NCI-H146 treated with DMSO at 0.1 percent for 48 hours (cell line): ENCODE data around the gene IL1A.

ENCODE experiments used
- DNase-seq: peaks from one replicate; lab custom pipeline; 2025; ENCODE audit not compliant: unreplicated experiment; lab: John Stamatoyannopoulos, UW

Gene IL1A

GRCh38 chr2:112818094-112818902 lies 34.0 kb upstream of the IL1A start:
- DNase-seq = no peak

DNA sequence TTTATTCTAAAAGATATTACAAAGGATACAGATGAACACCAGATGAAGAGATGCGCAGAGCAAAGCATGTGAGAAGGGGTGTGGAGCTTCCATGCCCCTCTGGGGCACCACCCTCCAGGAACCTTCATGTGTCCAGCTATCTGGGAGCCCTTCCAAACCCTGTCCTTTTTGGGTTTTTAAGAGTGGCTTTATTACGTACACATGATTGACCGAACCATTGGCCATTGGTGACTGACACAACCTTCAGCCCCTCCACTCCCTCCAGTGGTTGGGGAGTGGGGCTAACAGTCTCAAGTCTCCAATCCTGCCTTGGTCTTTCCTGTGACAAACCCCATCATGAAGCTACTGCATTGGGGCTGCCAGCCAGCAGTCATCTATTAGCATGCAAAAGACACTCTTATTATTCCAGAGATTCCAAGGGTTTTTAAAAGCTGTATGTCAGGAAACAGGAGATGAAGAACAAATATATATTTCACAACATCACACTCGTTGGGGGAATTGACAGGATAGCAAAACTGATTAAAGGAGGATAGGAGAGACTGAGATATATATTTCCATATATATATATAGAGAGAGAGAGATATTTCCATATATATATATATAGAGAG lies 32.9 kb upstream of the IL1A start:
- no peak for DNase-seq

- no peak for DNase-seq
Observed at GRCh38 chr2:112814278-112814677, 30.0 kb upstream of the IL1A start.

DNA sequence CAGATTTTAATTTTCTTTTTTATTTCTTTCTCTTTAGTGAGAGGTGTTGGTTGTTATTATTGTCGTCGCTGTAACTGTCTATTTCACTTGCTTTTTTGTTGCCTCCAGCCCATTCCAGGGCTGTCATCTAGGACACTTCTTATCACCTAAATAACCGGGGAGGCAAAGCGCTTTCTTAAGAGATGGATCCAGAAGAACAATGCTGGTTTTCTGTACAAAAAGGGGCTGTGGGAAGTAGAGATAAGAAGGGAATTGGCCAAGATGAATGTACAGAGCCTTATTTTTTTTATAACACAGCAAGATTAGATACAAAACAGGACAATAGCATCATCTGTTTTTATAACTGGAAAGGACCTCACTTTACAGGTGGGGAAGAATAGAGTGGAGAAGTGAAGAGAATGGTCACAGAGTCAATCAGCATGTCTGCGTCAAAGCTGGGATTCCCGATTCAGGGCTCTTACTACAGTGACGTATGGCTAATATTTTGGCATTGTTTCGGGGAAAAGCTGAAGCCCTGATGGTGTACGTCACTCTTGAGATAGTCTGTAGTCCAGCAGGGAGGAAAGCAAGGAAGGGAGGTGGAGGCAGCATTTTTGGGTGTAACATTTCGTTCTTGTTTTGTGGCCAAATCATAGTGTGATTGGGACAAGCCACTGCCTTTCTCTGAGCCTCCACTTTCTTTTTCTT lies 29.1 kb upstream of the IL1A start:
- DNase-seq = no peak

- no peak for DNase-seq
Observed at GRCh38 chr2:112812318-112813267, 28.3 kb upstream of the IL1A start.

GRCh38 chr2:112811841-112812306 lies 27.6 kb upstream of the IL1A start:
- DNase-seq = no peak

DNA sequence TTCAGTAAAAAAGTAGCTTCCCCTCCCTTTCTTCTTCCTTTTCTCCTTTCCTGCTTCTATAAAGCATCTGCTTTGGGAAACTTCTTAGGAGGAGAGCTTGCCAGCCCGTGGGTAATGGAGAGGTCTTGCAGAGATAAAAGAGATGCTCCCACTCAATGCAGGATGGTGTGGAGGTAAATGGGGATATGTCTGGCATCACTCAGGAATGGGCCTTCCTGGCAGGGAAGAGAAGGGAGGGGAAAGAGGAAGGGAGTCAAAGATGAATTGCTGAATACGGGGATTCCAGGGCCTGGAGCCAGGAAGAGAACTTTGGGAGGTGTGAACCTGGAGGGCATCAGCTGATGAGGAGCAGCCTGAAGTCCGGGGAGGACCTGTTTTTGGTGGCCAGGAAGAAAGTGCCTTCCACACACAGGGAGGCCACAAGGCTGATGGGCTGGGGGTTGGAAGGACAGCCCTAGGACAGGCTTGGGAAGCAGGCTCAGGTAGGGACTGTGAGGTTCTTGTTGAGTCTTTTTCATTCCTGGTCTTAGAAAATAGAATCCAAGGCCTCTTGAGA lies 27.1 kb upstream of the IL1A start:
- DNase-seq = no peak

DNA sequence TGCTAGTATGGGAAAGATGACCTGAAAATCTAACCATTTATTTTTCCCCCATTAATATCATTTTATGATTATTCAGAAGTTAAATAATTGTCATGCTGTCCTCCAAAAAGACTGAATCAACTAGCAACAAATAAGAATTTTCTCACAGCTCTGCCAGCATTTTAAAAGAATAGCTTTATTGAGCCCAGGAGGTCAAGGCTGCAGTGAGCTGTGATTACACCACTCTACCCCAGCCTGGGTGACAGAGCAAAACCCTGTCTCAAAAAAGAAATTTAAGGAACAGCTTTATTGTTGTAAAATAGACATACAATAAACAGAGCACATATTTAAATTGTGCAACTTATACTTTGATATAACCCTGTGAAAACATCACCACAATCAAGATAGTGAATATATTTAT lies 24.8 kb upstream of the IL1A start:
- DNase-seq = no peak

DNA sequence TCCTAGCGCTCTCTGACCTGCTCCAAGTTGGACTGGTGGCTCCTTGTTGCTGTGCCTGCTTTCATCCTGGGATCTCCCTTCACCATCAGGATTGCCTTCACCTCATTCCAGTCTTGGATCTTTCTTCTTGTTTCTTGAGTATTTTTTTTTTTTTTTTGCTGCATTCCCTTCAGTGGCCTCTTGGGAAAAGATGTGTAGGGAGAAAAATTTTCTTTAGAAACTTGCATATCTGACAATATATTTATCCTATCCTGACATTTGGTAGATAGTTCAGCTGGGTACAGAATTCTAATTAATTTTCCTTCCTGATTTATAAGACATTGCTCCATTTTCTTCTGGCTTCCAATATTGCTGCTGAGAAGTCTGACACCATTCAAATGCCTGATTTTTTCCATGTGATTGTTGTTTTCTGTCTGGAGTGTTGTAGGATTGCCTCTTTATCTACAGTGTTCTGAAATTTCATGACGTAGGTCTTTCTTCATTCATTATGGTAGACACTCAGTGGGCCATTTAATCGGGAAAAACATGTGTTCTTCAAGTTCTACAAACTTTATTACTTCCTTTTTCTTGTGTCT lies 23.0 kb upstream of the IL1A start:
- DNase-seq = no peak

GRCh38 chr2:112805542-112805941 lies 21.2 kb upstream of the IL1A start:
- DNase-seq = no peak

DNA sequence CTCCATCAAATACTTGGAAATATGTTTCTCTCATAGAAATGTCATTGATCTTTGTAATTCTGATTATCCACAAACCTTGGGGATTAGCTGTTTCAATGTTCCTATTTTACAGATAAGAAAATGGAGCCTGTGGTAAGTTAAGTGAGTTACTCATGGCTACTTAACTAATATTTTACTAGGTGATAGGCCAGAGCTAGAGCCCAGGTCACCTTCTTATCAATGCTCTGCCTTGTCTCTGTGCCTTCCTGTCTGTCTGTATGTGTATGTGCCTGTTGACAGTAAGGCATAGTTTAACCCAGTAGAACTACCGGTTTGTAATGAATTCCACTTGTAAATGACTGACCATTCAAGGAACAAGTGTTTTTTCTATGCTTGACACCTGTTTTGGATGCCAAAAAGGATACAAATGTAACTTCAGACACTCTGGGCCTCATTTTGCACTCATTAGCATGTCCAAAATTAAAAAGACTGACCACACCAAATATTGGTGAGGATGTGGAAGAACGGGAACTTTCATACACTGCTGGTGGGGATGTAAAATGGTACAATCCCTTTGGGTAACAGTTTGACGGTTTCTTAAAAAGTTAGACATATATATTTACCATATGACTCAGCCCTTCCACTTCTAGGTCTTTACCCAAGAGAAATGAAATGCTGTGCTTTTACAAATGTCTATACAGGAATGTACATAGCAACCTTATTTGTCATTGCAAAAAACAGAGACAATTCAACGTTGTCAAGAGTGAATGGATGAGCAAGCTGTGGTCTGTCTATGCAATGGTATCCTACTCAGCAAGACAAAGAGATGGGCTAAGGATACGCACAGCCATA lies 19.6 kb upstream of the IL1A start:
- DNase-seq = no peak

DNA sequence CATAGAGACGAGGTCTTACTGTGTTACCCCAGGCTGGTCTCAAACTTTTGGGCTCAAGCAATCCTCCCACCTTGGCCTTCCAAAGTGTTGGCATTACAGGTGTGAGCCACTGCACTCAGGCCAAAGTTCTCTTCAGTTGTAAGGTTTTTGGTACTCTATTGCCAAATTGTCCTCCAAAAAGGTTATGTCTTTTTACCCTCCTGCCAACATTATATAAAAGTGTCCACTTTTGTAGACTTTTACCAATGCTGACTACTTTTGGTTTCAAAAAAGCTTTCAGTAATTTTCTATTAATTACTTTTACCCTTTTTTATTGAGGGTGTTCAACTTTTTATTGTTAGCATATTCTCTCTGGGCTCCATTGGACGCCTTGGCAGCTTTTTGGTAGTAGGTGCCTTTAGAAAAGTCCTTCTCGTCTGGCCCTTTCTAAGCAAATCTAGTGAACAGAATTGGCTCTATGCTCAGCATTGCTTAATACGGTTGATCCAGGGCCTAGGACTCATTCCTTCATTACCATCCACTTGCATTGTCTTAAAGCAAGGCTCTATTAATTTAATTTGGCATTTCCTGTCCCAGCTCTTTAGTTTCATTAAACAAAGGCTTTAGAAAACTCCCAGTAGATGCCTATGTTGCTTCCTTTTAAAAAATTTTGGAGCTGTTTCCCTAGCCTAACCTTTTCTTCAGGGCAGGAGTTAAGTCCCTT lies 16.7 kb upstream of the IL1A start:
- DNase-seq = no peak

DNA sequence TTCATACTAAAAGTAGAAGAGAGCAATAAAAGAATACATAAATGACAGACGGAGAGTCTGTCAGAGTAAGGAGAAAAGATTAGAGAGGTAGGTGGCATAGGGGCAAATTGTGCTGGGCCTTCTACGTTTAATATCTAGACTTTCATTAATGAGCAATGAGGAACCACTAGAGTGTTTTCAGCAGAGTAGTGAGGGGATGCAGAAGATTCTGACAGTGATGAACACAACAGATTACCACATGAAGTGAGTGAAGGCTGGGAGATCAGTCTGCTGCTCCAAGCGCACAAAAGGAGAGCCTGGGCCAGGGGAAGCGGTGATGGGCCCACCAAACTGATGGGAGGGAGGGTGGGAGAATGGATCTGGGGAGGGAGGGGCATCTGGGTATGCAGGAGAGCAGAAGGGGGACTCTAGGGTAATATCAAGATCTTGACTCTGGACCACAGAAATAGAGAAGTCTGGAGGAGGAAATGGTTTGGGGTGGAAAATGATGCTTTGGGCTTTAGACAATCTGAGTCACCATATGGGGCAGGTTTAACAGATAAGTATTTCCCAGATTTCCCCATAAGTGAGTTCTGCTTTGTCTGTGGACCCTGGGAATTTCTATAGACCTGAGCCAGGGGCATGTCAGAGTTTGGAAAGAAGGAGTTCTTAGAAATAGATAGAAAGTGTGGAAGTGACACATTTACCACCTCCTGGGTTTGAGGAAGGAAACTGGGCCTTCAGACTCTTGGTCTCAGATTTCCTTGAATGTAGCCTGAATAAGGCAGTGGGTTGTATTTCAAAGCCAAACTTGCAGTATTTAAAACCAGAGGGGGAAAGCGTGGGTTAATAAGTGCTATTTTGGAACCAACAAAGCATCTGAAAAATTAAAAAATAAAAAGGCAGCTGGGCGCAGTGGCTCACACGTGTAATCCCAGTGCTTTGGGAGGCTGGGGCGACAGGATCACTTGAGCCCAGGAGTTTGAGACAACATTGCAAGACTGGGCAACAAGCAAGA lies 15.0 kb upstream of the IL1A start:
- DNase-seq = no peak

GRCh38 chr2:112796486-112796885 lies 12.2 kb upstream of the IL1A start:
- DNase-seq = no peak

GRCh38 chr2:112795774-112796173 lies 11.5 kb upstream of the IL1A start:
- DNase-seq = no peak

GRCh38 chr2:112794841-112795240 lies 10.5 kb upstream of the IL1A start:
- no peak for DNase-seq

DNA sequence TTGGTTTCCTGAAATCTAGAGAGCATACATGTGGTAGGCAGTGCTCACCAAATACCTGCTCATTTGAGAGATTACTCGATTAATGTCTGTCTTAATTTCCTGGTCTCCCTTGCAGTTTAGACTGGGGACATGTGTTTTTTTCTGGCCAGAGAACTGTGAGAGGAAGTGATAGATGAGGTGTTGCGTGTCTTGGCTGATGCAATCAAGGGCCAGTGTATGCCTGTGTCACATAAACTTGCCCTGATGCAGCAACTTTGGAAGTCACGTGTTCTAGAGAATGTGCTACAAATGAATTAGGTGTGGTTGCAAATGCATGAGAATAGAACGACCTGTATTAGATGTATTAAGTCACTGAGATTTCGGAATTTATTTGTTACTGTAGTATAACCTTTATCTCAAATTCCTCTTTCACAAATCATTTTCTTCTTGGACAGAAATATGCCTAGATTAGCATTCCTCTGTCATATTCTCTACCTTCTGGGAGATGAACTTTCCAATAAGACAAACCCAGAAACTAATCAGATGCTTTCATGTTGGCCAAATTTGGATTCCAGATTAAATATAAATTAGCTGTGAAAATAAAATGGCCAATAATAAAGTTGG lies 9.9 kb upstream of the IL1A start:
- no peak for DNase-seq
